ENCODE data around the gene IL6R. TPM values are rescaled to one million over a fixed set of nuclear protein-coding genes. Genes with fewer than 3 reads are reported as not detected.
"Not testable (repeated sequence)": the region's sequence is repeated elsewhere in the genome, so short reads cannot be mapped to it uniquely, and the experiment has no call there.

Gene IL6R
- 10 to 100 TPM; 32.9 to 51.4 TPM for total RNA-seq
- long read RNA-seq, partial matches to known transcripts = 8 of 24 reads
- long read RNA-seq, other reads (novel, unspliced or antisense) = 14 of 24 reads

DNA sequence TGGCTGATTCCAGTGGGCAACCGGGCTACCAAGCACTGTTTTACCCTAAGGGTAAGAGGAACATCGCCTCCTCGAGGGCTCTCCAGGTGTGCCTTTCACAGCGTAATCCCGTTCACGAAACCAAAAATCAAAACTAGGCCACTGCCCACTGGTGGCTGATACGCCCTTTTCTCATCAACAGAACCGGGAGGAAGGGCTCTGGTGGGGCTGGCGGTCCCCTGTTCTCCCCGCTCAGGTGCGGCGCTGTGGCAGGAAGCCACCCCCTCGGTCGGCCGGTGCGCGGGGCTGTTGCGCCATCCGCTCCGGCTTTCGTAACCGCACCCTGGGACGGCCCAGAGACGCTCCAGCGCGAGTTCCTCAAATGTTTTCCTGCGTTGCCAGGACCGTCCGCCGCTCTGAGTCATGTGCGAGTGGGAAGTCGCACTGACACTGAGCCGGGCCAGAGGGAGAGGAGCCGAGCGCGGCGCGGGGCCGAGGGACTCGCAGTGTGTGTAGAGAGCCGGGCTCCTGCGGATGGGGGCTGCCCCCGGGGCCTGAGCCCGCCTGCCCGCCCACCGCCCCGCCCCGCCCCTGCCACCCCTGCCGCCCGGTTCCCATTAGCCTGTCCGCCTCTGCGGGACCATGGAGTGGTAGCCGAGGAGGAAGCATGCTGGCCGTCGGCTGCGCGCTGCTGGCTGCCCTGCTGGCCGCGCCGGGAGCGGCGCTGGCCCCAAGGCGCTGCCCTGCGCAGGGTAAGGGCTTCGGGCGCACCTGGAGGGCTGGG is at the start of gene IL6R:
Gene IL6R (plus strand): TSS at position 360 of the 763 bp plus-strand sequence. CDS start 287 bp downstream, at position 647.
- ATAC-seq = peak; percentile 85
- intact Hi-C loops (cut with DNase I, micrococcal nuclease) = no loop called here
- peak; percentile 90 to 93 for DNase-seq

DNA sequence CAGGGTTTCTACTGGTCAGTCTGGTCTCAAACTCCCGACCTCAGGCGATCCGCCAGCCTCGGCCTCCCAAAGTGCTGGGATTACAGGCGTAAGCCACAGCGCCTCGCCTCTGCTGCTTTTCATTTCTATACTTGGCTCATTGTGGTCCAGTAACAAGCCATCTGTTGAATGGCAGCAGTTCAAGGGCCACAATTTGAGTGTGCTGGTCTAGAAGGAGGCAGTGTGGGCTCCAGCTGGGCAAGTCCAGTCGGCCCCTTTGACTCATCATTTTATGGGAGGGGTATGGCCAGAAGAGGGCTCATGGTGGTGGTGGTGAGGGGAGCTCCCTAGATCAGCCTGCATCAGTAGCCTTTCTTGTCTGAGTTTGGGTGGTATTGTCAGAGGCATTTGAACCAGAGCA is 46.6 kb upstream of the IL6R start:
- no peak for DNase-seq
- no peak for ATAC-seq
- intact Hi-C loops (cut with DNase I, micrococcal nuclease) = no loop called here

DNA sequence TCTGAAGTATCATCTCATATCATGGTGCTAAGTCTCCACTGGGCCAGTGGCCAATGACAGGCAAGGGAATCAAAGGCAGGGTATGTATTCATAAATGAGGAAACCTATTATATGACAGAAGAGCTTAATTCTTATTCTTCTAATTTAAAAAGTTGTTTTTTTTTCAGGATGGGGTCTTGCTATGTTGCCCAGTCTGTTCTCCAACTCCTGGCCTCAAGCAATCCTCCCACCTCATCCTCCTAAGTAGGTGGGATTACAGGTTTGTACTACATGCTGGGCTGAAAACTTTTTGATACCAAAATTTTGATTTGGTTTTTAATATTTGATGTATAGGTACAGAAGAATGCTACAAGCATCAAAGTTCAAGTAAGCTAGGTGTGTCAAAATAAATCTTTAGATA is 44.9 kb upstream of the IL6R start:
- intact Hi-C loops (cut with DNase I, micrococcal nuclease) = no loop called here
- ATAC-seq (no peak), DNase-seq (no peak)

DNA sequence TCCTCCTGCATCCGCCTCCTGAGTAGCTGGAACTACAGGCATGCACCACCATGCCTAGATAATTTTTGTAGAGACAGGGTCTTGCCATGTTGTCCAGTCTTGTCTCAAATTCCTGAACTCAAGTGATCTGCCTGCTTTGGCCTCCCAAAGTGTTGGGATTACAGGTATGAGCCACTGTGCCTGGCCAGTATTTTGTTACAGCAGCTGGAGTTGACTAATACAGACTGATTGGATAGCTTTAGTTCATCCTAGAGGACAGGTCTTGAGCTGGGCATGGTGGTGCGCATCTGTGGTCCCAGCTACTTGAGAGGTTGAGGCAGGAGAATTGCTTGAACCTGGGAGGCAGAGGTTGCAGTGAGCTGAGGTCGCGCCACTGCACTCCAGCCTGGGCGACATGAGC is 44.3 kb upstream of the IL6R start:
- DNase-seq; ATAC-seq; intact Hi-C loops (cut with DNase I, micrococcal nuclease): not testable (repeated sequence)

DNA sequence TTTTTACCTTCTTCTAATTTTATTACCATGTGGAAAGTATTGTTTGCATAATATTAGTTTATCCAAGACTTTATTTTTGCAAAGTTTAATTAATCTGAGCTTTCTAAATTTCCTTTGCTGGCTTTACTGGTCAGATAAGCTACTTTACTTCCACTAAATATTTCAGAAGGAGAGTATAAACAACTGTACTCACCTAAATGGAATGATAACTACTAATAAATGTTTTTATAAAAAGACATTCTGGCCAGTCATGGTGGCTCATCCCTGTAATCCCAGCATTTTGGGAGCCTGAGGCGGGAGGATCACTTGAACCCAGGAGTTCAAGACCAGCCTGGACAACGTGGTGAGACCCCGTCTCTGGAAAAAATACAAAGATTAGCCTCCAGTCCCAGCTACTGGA is 43.8 kb upstream of the IL6R start:
- DNase-seq = no peak
- intact Hi-C loops (cut with DNase I, micrococcal nuclease) = no loop called here
- ATAC-seq = no peak

DNA sequence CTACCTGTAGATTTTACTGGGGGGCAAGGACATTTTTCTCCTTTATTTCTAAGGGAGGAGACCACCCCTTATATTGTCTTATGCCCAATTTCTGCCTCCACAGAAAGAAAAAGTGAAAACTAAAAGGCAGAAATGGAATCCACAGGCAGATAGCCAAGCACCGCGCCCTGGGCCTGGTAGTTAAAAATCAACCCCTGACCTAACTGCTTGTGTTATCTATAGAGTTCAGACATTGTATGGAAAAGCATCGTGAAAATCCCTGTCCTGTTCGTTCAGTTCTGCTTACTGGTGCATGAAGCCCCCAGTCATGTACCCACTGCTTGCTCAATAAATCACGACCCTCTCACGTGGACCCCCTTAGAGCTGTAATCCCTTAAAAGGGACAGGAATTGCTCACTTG is 33.7 kb upstream of the IL6R start:
- intact Hi-C loops (cut with DNase I, micrococcal nuclease) = no loop called here
- DNase-seq (peak in 1 of 2 donors; percentile 70), ATAC-seq (peak; percentile 67)

DNA sequence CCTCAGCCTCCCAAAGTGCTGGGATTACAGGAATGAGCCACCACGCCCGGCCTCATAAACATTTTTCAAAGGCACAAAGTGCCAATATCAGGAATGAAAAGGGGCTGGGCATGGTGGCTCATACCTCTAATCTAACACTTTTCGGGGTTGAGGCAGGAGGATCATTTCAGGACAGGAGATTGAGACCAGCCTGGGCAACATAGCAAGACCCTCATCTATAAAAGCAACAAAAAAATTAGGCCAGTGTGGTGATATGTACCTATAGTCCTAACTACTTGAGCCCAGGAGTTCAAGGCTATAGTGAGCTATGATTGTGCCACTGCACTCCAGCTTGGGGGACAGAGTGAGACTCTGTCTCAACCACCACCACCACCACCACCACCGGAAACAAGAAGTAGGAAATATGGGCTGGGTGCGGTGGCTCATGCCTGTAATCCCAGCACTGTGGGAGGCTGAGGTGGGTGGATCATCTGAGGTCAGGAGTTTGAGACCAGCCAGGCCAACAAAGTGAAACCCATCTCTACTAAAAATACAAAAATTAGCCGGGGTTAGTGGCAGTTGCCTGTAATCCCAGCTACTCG is 31.3 kb upstream of the IL6R start:
- DNase-seq; ATAC-seq; intact Hi-C loops (cut with DNase I, micrococcal nuclease): not testable (repeated sequence)

DNA sequence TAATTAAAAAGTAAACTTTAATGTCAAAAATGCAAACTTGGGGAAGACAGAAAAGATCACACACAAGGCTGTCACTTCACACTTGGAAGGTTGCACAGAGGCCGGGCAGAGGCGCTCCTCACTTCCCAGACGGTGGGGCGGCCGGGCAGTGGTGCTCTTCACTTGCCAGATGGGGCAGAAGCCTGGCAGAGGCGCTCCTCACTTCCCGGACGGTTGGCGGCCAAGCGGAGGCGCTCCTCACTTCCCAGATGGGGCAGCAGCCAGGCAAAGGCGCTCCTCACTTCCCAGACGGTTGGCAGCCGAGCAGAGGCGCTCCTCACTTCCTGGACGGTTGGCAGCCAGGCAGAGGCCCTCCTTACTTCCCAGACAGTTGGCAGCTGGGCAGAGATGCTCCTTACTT is 25.8 kb upstream of the IL6R start:
- intact Hi-C loops (cut with DNase I, micrococcal nuclease) = no loop called here
- no peak for DNase-seq
- no peak for ATAC-seq

DNA sequence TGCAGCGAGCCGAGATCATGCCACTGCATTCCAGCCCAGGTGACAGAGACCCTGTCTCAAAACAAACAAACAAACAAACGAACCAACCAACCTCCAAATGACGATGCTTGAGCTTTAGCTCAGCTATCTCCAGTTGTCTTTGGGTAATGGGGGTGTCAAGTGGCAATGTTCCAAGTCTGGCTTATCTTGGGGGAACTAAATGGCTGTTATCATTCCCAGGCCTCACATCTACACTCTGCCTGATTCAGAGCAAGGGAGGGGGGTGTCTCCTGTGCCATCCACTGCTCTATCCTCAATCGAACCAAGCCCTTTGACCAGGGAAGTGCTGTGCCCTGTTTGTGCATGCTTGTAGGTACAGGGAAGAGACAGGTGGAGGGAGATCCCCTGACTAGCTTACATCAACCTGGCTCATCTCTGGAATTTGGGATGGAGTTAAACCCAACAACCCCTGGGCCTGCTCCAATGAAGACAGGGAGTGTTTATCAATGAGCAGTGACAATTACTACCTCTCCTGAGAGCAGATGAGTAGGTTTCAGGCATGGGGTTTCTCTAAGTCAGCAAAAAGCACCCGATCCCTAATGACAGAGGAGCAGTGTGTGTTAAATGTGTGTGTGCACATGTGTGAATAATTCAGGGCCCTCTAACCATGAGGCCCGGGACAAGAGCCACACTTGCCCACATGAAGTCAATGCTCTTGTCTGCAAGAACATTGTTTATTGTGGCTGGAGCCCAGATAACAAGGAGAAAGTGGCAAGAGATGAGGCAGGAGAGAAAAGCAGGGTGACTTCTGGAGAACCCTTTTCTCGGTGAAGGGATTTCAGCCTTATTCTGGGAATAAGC is 20.3 kb upstream of the IL6R start:
- no peak for DNase-seq
- intact Hi-C loops (cut with DNase I, micrococcal nuclease) = no loop called here
- ATAC-seq = no peak

DNA sequence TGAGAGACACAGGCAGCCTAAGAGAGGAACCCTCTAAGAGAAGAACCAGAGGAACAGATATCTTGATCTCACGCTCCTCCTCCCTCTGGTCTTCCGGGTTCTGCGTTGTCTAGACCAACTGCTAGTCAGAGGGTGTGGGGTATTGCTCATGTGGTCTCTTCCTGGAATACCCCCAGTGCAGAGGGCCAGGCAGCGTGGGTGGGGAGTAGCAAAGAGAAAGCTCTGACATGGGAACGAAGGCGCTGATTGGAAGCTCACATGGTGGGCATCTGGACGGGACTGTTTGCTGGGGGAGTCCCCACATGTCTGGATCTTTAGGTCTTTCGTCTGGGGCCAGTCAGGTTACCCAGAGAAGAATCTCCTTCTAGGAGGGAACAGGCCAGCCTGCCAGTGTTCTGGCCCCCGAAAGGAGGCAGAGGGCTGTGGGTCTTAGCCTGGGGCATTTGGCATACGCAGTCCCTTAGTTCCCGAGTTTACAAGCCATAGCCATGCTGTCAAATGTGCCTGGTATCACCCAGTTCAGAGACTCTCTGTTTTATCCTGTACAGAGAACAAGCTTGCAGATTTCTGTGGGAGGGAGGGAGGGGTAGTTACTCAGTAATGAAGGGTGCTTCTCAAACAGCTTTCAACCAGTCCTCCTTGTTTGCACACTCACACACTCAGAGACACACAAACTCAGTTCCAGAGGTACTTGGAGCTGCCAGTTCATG is 18.3 kb upstream of the IL6R start:
- DNase-seq (peak in 1 of 2 donors; percentile 34), ATAC-seq (peak; percentile 85)
- intact Hi-C loops (cut with DNase I, micrococcal nuclease) = no loop called here

DNA sequence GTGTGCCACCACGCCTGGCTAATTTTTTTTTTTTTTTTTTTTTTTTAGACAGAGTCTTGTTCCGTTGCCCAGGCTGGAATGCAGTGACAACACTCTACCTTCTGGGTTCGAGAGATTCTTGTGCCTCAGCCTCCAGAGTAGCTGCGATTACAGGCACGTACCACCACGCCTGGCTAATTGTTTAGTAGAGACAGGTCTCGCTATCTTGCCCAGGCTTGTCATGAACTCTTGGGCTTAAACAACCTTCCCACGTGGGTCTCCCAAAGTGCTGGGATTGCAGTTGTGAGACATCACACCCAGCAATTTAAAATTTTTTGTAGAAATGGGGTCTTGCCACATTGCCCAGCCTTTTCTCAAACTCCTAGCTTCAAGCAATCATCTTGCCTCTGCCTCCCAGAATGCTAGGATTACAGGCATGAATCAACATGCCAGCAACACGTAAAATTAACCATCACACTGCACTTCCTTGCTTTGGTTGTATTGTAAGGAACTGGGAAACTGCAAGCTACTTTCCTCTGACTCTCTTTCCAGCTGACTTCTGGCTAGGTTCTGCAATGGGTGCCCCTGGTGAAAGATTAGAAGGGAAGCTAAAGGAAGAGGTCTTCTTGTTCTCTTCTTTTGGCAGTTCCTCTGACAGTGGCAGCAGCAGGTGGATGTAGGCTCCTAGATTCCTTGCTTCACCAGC is 13.9 kb upstream of the IL6R start:
- ATAC-seq = no peak
- DNase-seq = no peak
- intact Hi-C loops (cut with DNase I, micrococcal nuclease) = no loop called here

DNA sequence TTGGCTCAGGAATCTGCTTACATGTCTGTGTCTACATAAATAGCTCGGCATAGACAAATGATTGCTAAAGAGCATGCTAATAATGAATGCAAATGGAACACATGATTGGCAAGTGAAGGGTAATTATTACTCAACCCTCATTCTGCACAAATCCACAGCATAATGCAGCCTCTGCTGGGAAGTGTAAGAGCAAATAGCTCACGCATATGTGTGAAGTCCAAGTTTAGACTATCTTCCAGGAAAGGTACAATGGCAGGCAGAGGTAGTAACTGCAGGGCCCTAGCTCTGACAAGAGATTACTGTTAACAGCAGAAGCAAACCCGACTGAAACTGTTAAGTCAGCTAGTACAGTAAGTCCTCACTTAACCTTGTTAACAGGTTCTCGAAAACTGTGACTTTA is 7.0 kb upstream of the IL6R start:
- DNase-seq = no peak
- no peak for ATAC-seq
- intact Hi-C loops (cut with DNase I, micrococcal nuclease) = no loop called here

DNA sequence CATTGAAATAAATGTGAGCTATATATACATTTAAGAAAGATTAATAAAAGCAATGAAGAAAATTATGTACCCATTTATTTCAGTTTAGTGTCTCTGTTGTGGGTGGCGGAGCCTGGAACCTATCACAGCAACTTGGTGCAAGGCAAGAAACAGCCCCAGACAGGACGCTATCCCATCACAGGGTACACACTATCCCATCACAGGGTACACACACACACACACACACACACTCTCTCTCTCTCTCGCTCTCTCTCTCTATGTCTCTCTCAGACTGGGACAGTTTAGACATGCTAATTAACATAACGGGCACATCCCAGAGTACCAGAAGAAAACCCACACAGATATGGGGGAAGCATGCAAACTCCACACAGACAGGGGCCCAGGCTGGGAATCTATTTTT is 6.5 kb upstream of the IL6R start:
- intact Hi-C loops (cut with DNase I, micrococcal nuclease) = no loop called here
- no peak for ATAC-seq
- DNase-seq = no peak

DNA sequence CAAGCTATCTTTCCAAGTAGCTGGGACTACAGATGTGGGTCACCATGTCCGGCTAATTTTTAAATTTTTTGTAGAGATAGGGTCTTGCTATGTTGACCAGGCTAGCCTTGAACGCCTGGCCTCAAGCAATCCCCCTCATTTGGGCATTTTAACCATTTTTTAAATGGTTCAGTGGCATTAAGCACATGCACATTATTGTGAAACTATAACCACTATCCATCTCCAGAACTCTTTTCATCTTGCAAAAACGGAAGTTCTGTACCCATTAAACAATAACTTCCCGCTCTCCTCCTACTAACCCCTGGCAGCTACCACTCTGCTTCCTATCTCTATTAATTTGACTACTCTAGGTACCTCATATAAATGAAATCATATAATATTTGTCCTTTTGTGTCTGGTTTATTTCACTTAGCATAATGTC is 4.8 kb upstream of the IL6R start:
- ATAC-seq (no peak), DNase-seq (no peak)
- intact Hi-C loops (cut with DNase I, micrococcal nuclease) = no loop called here

DNA sequence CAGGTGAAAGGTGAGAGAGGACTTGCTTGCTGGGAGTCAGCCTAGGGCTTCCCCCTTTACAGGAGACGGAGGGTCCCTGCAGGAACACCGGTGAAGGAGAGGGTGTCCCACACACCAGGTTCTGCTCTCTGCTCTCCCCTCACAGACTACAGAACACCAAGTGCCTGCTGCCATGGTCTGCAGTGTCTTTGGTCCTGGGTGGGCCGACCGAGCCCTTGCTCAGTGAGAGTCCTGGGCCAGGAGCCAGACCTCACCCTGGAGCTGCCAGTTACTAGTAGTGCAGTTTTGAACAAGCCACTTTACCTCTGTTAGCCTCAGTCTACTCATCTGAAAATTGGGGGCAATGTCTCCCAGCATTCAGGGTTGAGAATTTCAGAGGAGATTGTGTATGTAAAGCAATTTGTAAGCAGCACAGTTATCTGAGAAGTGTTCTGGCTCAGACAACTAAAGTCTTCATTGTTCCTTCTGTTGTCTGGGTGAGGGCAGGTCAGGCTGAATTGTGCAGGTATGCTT is 2.7 kb upstream of the IL6R start:
- DNase-seq = no peak
- intact Hi-C loops (cut with DNase I, micrococcal nuclease) = no loop called here
- no peak for ATAC-seq

DNA sequence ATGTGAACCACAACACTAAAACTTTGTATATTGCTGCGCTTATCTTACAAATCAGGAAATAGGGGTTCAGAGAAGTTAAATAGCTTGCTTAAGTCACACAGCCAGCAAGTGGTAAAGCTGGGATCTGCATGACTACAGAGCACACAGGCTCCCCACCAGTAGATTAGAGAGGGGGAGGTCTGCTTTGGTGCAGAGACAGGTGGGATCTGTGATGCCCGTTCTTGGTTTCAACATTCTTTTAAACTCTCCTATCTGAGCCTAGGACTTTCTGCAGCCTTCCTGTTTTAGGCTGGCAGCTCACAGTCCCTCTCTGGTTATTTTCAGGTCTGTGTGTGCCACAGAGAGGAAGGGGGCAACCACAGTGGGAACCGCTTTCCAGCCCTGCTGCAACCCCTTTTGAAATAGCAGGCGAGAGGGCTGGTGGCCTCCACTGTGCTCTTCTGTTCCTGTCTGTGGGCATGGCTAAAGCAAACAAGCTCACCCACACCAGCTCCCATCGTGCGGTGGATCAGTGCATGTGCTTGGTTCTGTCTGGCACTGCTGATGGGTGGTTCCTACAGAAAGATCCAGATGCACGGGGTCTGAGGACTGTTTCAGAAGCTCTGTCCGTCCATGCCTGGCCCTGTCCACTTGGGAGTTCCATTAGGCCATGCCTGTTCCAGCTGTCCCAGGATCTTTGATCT is 1.7 kb upstream of the IL6R start:
- DNase-seq = no peak

DNA sequence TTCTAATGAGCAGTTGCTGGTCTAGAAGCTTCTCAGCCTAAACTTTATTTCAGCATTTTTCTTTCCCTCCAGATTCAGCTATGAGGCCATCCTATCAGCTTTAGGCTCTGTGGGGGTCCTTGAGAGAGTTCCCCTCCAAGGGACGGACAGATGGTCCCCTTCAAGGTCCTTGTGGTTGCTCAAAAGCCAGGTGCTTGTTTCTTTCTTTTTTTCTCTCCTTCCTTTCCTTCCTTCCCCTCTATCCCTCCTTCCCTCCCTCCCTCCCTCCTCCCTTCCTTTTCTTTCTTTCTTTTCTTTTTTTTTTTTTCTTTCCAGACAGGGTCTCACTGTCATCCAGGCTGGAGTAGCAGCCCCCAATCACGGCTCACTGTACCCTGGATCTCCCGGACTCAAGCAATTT is 1.2 kb upstream of the IL6R start:
- DNase-seq (no peak), ATAC-seq (no peak)
- intact Hi-C loops (cut with DNase I, micrococcal nuclease) = no loop called here

More for the DNA sequence above, 1.7 kb upstream of the IL6R start:
- intact Hi-C loops (cut with DNase I, micrococcal nuclease) = no loop called here
- ATAC-seq = no peak

DNA sequence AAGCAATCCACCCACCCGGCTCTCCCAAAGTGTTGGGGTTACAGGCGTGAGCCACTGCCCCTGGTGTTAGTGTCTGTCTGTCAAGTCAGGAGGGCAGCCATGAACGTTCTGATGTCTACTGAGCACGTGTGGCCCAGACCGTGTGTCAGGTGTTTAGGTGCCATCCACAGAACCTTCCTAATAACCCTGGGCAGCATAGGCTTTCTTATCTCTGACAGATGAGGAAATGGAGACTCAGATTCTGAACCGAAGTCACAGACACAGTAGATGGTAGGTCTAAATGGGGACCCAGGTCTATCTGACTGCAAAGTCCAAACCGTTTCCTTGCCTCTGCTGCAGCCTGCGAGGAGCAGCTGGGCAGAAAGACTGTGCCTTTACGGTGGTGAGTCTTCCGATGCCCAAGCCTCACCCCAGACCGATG is 622 bp upstream of the IL6R start:
- DNase-seq (no peak), ATAC-seq (peak; percentile 16)
- intact Hi-C loops (cut with DNase I, micrococcal nuclease) = no loop called here

Data from left colon (tissue), 2 donors.